ENCODE data around the gene OXGR1.
A peak's percentile ranks its signal among the peaks of the same experiment; 100 is the strongest.

The OXGR1 gene

GRCh38 chr13:97019236-97019635, 25.0 kb upstream of the OXGR1 start:
- H3K4me3 ChIP-seq (ENCODE audit: low read length): no peak overlapping the region
- H3K9me3 ChIP-seq (ENCODE audit: insufficient read depth, low read depth, low read length): no peaks in the 10 kb centered on the region
- no peaks in the 10 kb centered on the region for H3K36me3 ChIP-seq (ENCODE audit: insufficient read depth, low read depth, low read length)
- H3K9ac ChIP-seq (ENCODE audit: low read depth, low read length): no peak overlapping the region
- no peaks in the 10 kb centered on the region for H3K4me1 ChIP-seq (ENCODE audit: insufficient read depth, low read length)
- no peak overlapping the region for H3K27ac ChIP-seq (ENCODE audit: low read length)
- H3K27me3 ChIP-seq (ENCODE audit: insufficient read depth, low read length): no peaks in the 10 kb centered on the region

GRCh38 chr13:97018029-97018819, 23.9 kb upstream of the OXGR1 start:
- H3K9ac ChIP-seq (ENCODE audit: low read depth, low read length): no peak overlapping the region
- H3K4me1 ChIP-seq (ENCODE audit: insufficient read depth, low read length): no peaks in the 10 kb centered on the region

GRCh38 chr13:97017322-97017721, 23.0 kb upstream of the OXGR1 start:
- H3K27ac ChIP-seq (ENCODE audit: low read length): no peak overlapping the region
- H3K9me3 ChIP-seq (ENCODE audit: insufficient read depth, low read depth, low read length): no peaks in the 10 kb centered on the region
- no peak overlapping the region for H3K4me3 ChIP-seq (ENCODE audit: low read length)
- no peaks in the 10 kb centered on the region for H3K36me3 ChIP-seq (ENCODE audit: insufficient read depth, low read depth, low read length)
- no peaks in the 10 kb centered on the region for H3K27me3 ChIP-seq (ENCODE audit: insufficient read depth, low read length)
- H3K4me1 ChIP-seq (ENCODE audit: insufficient read depth, low read length): no peaks in the 10 kb centered on the region
- no peak overlapping the region for H3K9ac ChIP-seq (ENCODE audit: low read depth, low read length)

More at GRCh38 chr13:97018029-97018819, 23.9 kb upstream of the OXGR1 start:
- Histone ChIP-seq H3K9me3 (ENCODE audit: insufficient read depth, low read depth, low read length) (no peaks in the 10 kb centered on the region), H3K4me3 (ENCODE audit: low read length) (peak overlapping the region; percentile 55), H3K27ac (ENCODE audit: low read length) (no peak overlapping the region), H3K36me3 (ENCODE audit: insufficient read depth, low read depth, low read length) (no peaks in the 10 kb centered on the region), H3K27me3 (ENCODE audit: insufficient read depth, low read length) (no peaks in the 10 kb centered on the region)

GRCh38 chr13:97015661-97016350, 21.5 kb upstream of the OXGR1 start:
- Histone ChIP-seq H3K36me3 (ENCODE audit: insufficient read depth, low read depth, low read length) (no peaks in the 10 kb centered on the region), H3K27me3 (ENCODE audit: insufficient read depth, low read length) (no peaks in the 10 kb centered on the region), H3K27ac (ENCODE audit: low read length) (no peak overlapping the region), H3K4me1 (ENCODE audit: insufficient read depth, low read length) (no peaks in the 10 kb centered on the region), H3K9ac (ENCODE audit: low read depth, low read length) (no peak overlapping the region), H3K9me3 (ENCODE audit: insufficient read depth, low read depth, low read length) (no peaks in the 10 kb centered on the region), H3K4me3 (ENCODE audit: low read length) (no peak overlapping the region)

GRCh38 chr13:97012251-97013048, 18.2 kb upstream of the OXGR1 start:
- H3K27ac ChIP-seq (ENCODE audit: low read length): no peak overlapping the region
- no peaks in the 10 kb centered on the region for H3K4me1 ChIP-seq (ENCODE audit: insufficient read depth, low read length)
- no peak overlapping the region for H3K9ac ChIP-seq (ENCODE audit: low read depth, low read length)
- H3K9me3 ChIP-seq (ENCODE audit: insufficient read depth, low read depth, low read length): no peaks in the 10 kb centered on the region
- no peaks in the 10 kb centered on the region for H3K36me3 ChIP-seq (ENCODE audit: insufficient read depth, low read depth, low read length)
- H3K27me3 ChIP-seq (ENCODE audit: insufficient read depth, low read length): no peaks in the 10 kb centered on the region
- no peak overlapping the region for H3K4me3 ChIP-seq (ENCODE audit: low read length)

- Histone ChIP-seq H3K36me3 (ENCODE audit: insufficient read depth, low read depth, low read length) (no peaks in the 10 kb centered on the region), H3K4me3 (ENCODE audit: low read length) (no peak overlapping the region)
These were observed 17.3 kb upstream of the OXGR1 start for GRCh38 chr13:97011446-97012131.

GRCh38 chr13:97008643-97009042, 14.4 kb upstream of the OXGR1 start:
- Histone ChIP-seq H3K27ac (ENCODE audit: low read length) (no peak overlapping the region), H3K9me3 (ENCODE audit: insufficient read depth, low read depth, low read length) (no peaks in the 10 kb centered on the region), H3K4me1 (ENCODE audit: insufficient read depth, low read length) (no peaks in the 10 kb centered on the region; the same call in 1 of the 2 replicates), H3K9ac (ENCODE audit: low read depth, low read length) (no peak overlapping the region), H3K36me3 (ENCODE audit: insufficient read depth, low read depth, low read length) (no peaks in the 10 kb centered on the region), H3K4me3 (ENCODE audit: low read length) (no peak overlapping the region), H3K27me3 (ENCODE audit: insufficient read depth, low read length) (peaks cover 23% of the 10 kb centered on the region)

More at GRCh38 chr13:97011446-97012131, 17.3 kb upstream of the OXGR1 start:
- no peaks in the 10 kb centered on the region for H3K27me3 ChIP-seq (ENCODE audit: insufficient read depth, low read length)
- H3K27ac ChIP-seq (ENCODE audit: low read length): no peak overlapping the region
- no peak overlapping the region for H3K9ac ChIP-seq (ENCODE audit: low read depth, low read length)
- H3K4me1 ChIP-seq (ENCODE audit: insufficient read depth, low read length): no peaks in the 10 kb centered on the region
- H3K9me3 ChIP-seq (ENCODE audit: insufficient read depth, low read depth, low read length): no peaks in the 10 kb centered on the region

- Histone ChIP-seq H3K4me1 (ENCODE audit: insufficient read depth, low read length) (no peaks in the 10 kb centered on the region; the same call in 1 of the 2 replicates), H3K36me3 (ENCODE audit: insufficient read depth, low read depth, low read length) (no peaks in the 10 kb centered on the region), H3K27me3 (ENCODE audit: insufficient read depth, low read length) (peaks cover 52% of the 10 kb centered on the region), H3K9ac (ENCODE audit: low read depth, low read length) (no peak overlapping the region), H3K4me3 (ENCODE audit: low read length) (no peak overlapping the region), H3K9me3 (ENCODE audit: insufficient read depth, low read depth, low read length) (no peaks in the 10 kb centered on the region), H3K27ac (ENCODE audit: low read length) (no peak overlapping the region)
These were observed 11.5 kb upstream of the OXGR1 start for GRCh38 chr13:97005625-97006262.

- peaks cover 60% of the 10 kb centered on the region for H3K27me3 ChIP-seq (ENCODE audit: insufficient read depth, low read length)
- no peaks in the 10 kb centered on the region for H3K36me3 ChIP-seq (ENCODE audit: insufficient read depth, low read depth, low read length)
- no peak overlapping the region for H3K9ac ChIP-seq (ENCODE audit: low read depth, low read length)
- H3K4me3 ChIP-seq (ENCODE audit: low read length): no peak overlapping the region
- no peaks in the 10 kb centered on the region for H3K9me3 ChIP-seq (ENCODE audit: insufficient read depth, low read depth, low read length)
- no peak overlapping the region for H3K27ac ChIP-seq (ENCODE audit: low read length)
- H3K4me1 ChIP-seq (ENCODE audit: insufficient read depth, low read length): no peaks in the 10 kb centered on the region; the same call in 1 of the 2 replicates
These were observed 10.6 kb upstream of the OXGR1 start for GRCh38 chr13:97004886-97005285.

- H3K9me3 ChIP-seq (ENCODE audit: insufficient read depth, low read depth, low read length): no peaks in the 10 kb centered on the region
- H3K4me3 ChIP-seq (ENCODE audit: low read length): no peak overlapping the region
- H3K36me3 ChIP-seq (ENCODE audit: insufficient read depth, low read depth, low read length): no peaks in the 10 kb centered on the region
- H3K27ac ChIP-seq (ENCODE audit: low read length): no peak overlapping the region
- H3K4me1 ChIP-seq (ENCODE audit: insufficient read depth, low read length): no peaks in the 10 kb centered on the region; the same call in 1 of the 2 replicates
- H3K27me3 ChIP-seq (ENCODE audit: insufficient read depth, low read length): peaks cover 66% of the 10 kb centered on the region
- H3K9ac ChIP-seq (ENCODE audit: low read depth, low read length): no peak overlapping the region
These were observed 10.0 kb upstream of the OXGR1 start for GRCh38 chr13:97004096-97004876.
